Ishikawa (cell line): Measurements from ENCODE around the gene GHRHR.

Source experiments
- CREB1 ChIP-seq: IDR thresholded peaks from 2 replicates; pipeline ENCODE4 v1.6.1; 2012; ENCODE audit warnings: low read depth
- RAD21 ChIP-seq: IDR thresholded peaks from 2 replicates; pipeline ENCODE4 v1.6.1; 2012; ENCODE audit warnings: low read depth
- TEAD4 ChIP-seq: IDR thresholded peaks from 2 replicates; pipeline ENCODE4 v1.6.1; 2012
- TF ChIP-seq, protein P1 (sequence below): IDR thresholded peaks from 2 replicates; pipeline ENCODE4 v1.6.1; 2012

DNA sequence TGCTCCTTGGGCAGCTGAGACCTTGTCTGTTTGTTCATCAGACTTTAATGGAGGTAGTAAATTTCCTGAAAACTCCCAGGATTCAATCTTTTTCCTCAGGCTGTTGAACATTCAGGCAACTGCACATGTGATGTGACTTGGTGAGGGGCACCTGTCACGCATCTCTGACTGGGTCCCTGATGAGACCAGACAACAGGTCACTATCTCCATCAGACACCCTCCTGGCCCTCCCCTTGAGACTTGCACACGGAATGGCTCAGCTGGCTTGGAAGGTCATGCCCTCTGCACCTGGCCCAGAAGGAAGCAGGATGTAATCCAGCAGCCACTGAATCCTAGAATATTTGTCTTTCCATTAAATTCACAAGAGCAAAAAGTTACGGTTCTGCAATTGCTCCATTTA lies 36.2 kb upstream of the GHRHR start:
- TF ChIP-seq RAD21 (no peak), TEAD4 (no peak), CREB1 (no peak)
- TF ChIP-seq, protein P1, sequence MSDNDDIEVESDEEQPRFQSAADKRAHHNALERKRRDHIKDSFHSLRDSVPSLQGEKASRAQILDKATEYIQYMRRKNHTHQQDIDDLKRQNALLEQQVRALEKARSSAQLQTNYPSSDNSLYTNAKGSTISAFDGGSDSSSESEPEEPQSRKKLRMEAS: no peak
